Urothelium cell line (cell line): Measurements from ENCODE around the gene NAV1.
A peak's percentile ranks its signal among the peaks of the same experiment; 100 is the strongest.
"Not testable (repeated sequence)": the region's sequence is repeated elsewhere in the genome, so short reads cannot be mapped to it uniquely, and the experiment has no call there.

Experiments used
- DNase-seq: peaks from one replicate; pipeline ENCODE4 v3.0.0; 2011; ENCODE audit warnings: low spot score, mixed read lengths
- FAIRE-seq: peaks from 2 replicates; lab custom pipeline; 2011; peaks lifted over from hg19 to GRCh38; lab: Jason Lieb, UNC

NAV1 gene

GRCh38 chr1:201544710-201545109 is 5.8 kb downstream of the NAV1 start:
- FAIRE-seq (no peak), DNase-seq (no peak)

- FAIRE-seq (no peak), DNase-seq (no peak)
Measured at GRCh38 chr1:201545851-201546492, 7.0 kb downstream of the NAV1 start.

DNA sequence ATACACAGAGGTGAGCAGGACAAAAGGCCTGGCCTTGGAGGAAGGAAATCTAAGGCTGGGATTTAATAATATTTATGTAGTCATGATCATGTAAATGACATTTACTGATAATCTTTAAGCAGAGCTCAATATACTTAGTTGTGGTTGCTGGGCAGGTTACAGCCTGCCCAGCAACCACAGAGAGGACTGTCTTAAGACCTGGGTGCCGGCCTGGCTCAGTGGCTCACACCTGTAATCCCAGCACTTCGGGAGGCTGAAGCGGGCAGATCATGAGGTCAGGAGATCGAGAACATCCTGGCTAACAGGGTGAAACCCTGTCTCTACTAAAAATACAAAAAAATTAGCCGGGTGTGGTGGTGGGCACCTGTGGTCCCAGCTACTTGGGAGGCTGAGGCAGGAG is 10.6 kb downstream of the NAV1 start:
- DNase-seq, FAIRE-seq: not testable (repeated sequence)

- FAIRE-seq (no peak), DNase-seq (no peak)
Measured at GRCh38 chr1:201551096-201551495, 12.2 kb downstream of the NAV1 start.

DNA sequence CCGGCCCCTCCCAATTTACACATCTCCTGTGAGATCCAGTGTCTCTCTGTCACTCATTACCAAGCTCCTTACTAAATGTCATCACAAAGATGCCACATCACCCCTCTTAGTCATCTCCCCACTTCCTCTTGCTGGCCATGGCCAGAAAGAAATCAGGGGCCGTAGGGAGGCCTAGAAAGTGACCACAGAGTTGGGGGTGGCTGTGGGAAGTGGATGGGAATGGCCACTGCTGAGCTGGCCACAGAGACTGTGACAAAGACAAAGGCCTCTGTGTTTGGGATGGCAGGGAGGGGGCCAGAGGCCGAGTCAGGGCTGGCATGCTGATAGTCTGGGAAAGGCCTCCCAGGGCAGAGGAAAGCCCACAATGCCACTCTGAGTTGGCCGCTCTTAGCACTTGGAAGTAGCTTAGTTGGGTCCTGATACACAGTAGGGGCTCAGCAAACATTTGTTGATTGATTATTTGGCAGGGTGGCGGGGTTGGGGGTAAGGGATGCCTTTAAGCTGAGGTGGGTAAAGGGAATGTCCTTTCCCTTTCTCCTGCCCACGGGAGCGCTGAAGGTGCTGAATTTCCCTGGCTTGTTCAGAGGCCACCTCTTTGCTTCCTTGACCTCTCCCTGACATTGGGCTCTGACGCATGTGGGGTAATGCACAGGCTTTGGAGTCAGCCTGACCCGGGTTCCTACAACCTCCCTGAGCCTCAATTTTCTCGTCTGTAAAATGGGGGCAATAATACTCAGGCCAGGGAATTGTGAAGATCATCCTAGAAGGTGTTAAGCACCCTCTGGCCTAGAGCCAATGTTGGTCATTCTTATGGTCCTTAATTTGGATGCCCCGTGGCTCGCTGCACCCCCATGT is 13.2 kb downstream of the NAV1 start:
- no peak for FAIRE-seq

GRCh38 chr1:201552941-201553351 is 14.0 kb downstream of the NAV1 start:
- no peak for FAIRE-seq
- no peak for DNase-seq

More for the DNA sequence above, 13.2 kb downstream of the NAV1 start:
- peak; percentile 48 for DNase-seq

GRCh38 chr1:201553496-201554189 is 14.7 kb downstream of the NAV1 start:
- FAIRE-seq (no peak), DNase-seq (no peak)

DNA sequence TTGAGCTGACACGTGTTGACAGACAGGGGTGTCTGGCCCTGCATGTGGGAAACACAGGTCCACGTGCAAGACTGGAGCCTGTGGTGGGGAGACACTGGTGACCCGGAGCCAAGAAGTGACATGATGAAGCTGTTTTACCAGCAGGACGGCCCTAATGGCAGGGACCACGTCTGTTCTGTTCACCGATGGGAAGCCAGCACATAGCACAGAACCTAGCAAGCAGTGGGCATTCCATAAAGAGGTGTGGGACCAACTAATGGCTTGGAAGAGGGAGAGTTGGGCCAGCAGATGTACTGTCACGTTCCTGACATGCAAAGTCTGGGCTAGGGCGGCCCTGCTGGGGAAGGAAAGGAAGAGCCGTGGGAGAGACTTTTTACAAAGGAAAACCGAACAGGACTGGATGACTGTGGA is 15.3 kb downstream of the NAV1 start:
- DNase-seq: no peak
- no peak for FAIRE-seq

GRCh38 chr1:201554789-201555592 is 16.1 kb downstream of the NAV1 start:
- DNase-seq (no peak), FAIRE-seq (no peak)

- no peak for DNase-seq
- no peak for FAIRE-seq
Measured at GRCh38 chr1:201555593-201555945, 16.6 kb downstream of the NAV1 start.

DNA sequence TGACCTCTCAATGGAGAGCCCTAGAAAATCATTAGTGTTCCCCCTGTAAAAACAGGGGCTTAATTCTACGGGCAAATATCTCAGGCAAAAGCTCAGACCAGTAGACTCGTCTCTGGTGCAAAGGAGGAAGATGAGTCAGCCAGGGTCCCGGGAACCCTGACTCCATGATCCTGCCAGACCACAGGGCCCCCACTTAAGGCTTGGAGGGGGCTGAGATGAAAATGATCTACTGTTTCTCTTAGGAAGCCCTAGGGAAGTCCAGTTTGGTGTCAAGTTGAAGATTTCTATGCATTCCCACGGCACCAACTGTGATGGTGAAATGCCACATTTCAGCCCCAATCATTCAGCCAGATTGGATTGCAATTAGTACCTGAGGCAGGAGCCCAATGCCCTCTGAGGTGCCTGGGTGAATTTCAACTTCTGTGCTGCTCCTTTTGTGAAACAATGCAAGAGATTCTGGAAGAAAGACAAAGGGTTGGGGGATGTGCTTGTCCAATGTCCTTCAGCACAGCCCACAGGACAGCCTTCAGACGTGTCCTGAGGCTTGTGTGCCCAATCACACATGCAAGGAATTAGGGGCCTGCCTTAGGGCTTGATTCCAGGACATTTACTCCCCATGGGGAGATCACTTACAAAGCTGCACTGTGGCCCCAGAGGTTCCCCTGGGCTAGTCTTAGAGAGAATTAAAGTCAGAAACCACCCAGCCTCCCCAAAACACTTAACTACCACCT is 18.1 kb downstream of the NAV1 start:
- FAIRE-seq (no peak), DNase-seq (no peak)

DNA sequence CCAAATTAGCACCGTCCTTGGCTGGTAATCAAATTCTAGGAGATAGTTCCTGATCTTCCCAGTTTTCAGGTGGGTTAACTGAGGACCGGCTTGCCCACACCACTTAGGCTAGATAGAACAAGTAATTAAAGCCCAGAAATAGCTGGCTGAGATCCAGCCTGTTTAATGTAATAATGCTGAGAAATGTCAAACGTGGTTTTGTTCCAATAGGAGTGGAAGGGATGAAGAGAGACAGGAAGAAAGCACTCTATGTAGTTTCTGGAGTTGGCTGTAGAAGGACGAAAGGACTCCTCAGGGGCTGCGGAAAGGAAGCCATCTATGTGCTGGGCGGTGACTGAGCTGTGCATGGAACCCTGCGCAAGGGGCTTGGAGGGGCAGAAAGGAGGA is 18.6 kb downstream of the NAV1 start:
- no peak for FAIRE-seq
- DNase-seq: no peak

GRCh38 chr1:201559679-201560162 is 20.8 kb downstream of the NAV1 start:
- DNase-seq: peak; percentile 88
- FAIRE-seq: peak; percentile 74

GRCh38 chr1:201560328-201561194 is 21.6 kb downstream of the NAV1 start:
- FAIRE-seq (no peak), DNase-seq (no peak)

DNA sequence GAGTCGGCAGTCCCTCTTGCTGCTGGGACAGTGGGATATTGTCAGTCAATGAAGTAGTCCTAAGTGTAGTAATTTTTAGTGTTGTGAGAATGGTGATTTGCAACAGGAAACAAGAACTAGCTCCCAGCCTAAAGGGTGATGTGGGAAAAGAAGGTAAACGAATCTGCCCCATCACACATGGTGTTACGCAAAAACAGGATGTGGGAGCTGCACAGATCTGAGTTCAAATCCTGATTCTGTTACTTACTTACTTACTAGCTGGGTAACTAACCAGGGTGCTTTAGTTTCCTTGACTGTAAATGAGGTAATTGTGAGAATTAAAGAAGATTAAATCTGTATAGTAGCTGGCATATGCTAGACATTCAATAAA is 22.3 kb downstream of the NAV1 start:
- FAIRE-seq (no peak), DNase-seq (no peak)

GRCh38 chr1:201561601-201562000 is 22.7 kb downstream of the NAV1 start:
- FAIRE-seq (no peak), DNase-seq (no peak)

- DNase-seq: peak; percentile 71
Measured at GRCh38 chr1:201562257-201562656, 23.3 kb downstream of the NAV1 start.

GRCh38 chr1:201562659-201563405 is 23.9 kb downstream of the NAV1 start:
- FAIRE-seq: no peak
- peak; percentile 73 for DNase-seq

More at GRCh38 chr1:201562257-201562656, 23.3 kb downstream of the NAV1 start:
- no peak for FAIRE-seq
